ENCODE results near the gene PRKD2. TPM values are rescaled to one million over a fixed set of nuclear protein-coding genes. Genes with fewer than 3 reads are reported as not detected.

The PRKD2 gene
- total RNA-seq, 1 experiment from 2014 or later = 100 TPM

DNA sequence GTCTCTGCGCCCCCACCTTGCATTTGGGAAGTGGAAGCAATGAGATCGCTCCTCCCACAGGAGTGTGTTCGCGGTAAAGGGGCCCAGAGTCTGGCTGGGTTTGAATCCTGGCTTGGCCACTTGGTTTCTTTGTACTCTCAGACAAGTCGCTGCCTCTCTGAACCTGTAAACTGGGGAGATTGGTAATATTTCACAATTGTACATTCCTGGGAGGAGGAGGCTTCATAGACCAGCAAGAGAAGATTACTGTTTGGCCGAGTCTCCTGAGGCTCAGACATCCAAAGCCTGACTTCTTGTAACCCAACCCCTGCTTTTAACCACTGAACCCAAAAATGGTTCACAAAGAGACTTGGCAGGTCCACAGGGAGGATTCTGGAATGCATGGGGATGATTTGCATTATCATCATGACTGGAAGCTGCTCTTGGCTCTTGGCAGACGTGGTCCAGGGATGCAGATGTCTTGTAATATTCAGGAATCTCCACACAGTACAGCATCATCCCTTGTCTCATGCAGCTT, 43.0 kb upstream of the PRKD2 start:
- H3K27me3 Mint-ChIP-seq (ENCODE audit: low read depth) = no peaks in the 10 kb centered on the region; the same call in 1 of the 2 replicates
- H3K9me3 Mint-ChIP-seq = no peaks in the 10 kb centered on the region
- ChIA-PET POLR2A (no interaction called here), CTCF (interaction anchor here (4.4 kb wide), 1 partner anchor 80 kb away, joined by 33 read pairs; no protein-coding TSS in a partner anchor)
- ATAC-seq (peak; percentile 23), DNase-seq (ENCODE audit: low spot score) (no peak)
- H3K4me1 Mint-ChIP-seq = peaks cover 9% of the 10 kb centered on the region
- TF ChIP-seq, protein P1, sequence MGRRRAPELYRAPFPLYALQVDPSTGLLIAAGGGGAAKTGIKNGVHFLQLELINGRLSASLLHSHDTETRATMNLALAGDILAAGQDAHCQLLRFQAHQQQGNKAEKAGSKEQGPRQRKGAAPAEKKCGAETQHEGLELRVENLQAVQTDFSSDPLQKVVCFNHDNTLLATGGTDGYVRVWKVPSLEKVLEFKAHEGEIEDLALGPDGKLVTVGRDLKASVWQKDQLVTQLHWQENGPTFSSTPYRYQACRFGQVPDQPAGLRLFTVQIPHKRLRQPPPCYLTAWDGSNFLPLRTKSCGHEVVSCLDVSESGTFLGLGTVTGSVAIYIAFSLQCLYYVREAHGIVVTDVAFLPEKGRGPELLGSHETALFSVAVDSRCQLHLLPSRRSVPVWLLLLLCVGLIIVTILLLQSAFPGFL (CRISPR knock-in tag; IDR thresholded peaks at IDR 0.05; ENCODE audit: borderline replicate concordance) = no peak
- no peak for TF ChIP-seq PRRX2 (CRISPR knock-in tag; IDR thresholded peaks at IDR 0.05)
- TF ChIP-seq RORB (CRISPR knock-in tag; IDR thresholded peaks at IDR 0.05) = no peak
- TF ChIP-seq, protein P2, sequence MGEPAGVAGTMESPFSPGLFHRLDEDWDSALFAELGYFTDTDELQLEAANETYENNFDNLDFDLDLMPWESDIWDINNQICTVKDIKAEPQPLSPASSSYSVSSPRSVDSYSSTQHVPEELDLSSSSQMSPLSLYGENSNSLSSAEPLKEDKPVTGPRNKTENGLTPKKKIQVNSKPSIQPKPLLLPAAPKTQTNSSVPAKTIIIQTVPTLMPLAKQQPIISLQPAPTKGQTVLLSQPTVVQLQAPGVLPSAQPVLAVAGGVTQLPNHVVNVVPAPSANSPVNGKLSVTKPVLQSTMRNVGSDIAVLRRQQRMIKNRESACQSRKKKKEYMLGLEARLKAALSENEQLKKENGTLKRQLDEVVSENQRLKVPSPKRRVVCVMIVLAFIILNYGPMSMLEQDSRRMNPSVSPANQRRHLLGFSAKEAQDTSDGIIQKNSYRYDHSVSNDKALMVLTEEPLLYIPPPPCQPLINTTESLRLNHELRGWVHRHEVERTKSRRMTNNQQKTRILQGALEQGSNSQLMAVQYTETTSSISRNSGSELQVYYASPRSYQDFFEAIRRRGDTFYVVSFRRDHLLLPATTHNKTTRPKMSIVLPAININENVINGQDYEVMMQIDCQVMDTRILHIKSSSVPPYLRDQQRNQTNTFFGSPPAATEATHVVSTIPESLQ (CRISPR knock-in tag; IDR thresholded peaks at IDR 0.05) = no peak
- TF ChIP-seq KAT7 (CRISPR knock-in tag; IDR thresholded peaks at IDR 0.05; ENCODE audit: borderline replicate concordance) = no peak
- TF ChIP-seq, protein P3, sequence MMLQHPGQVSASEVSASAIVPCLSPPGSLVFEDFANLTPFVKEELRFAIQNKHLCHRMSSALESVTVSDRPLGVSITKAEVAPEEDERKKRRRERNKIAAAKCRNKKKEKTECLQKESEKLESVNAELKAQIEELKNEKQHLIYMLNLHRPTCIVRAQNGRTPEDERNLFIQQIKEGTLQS (CRISPR knock-in tag; conservative IDR thresholded peaks at IDR 0.05) = no peak
- TF ChIP-seq CREB1 (CRISPR knock-in tag; IDR thresholded peaks at IDR 0.05) = no peak
- TF ChIP-seq, protein P4, sequence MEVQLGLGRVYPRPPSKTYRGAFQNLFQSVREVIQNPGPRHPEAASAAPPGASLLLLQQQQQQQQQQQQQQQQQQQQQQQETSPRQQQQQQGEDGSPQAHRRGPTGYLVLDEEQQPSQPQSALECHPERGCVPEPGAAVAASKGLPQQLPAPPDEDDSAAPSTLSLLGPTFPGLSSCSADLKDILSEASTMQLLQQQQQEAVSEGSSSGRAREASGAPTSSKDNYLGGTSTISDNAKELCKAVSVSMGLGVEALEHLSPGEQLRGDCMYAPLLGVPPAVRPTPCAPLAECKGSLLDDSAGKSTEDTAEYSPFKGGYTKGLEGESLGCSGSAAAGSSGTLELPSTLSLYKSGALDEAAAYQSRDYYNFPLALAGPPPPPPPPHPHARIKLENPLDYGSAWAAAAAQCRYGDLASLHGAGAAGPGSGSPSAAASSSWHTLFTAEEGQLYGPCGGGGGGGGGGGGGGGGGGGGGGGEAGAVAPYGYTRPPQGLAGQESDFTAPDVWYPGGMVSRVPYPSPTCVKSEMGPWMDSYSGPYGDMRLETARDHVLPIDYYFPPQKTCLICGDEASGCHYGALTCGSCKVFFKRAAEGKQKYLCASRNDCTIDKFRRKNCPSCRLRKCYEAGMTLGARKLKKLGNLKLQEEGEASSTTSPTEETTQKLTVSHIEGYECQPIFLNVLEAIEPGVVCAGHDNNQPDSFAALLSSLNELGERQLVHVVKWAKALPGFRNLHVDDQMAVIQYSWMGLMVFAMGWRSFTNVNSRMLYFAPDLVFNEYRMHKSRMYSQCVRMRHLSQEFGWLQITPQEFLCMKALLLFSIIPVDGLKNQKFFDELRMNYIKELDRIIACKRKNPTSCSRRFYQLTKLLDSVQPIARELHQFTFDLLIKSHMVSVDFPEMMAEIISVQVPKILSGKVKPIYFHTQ (CRISPR knock-in tag; IDR thresholded peaks at IDR 0.05) = no peak
- TF ChIP-seq, protein P5, sequence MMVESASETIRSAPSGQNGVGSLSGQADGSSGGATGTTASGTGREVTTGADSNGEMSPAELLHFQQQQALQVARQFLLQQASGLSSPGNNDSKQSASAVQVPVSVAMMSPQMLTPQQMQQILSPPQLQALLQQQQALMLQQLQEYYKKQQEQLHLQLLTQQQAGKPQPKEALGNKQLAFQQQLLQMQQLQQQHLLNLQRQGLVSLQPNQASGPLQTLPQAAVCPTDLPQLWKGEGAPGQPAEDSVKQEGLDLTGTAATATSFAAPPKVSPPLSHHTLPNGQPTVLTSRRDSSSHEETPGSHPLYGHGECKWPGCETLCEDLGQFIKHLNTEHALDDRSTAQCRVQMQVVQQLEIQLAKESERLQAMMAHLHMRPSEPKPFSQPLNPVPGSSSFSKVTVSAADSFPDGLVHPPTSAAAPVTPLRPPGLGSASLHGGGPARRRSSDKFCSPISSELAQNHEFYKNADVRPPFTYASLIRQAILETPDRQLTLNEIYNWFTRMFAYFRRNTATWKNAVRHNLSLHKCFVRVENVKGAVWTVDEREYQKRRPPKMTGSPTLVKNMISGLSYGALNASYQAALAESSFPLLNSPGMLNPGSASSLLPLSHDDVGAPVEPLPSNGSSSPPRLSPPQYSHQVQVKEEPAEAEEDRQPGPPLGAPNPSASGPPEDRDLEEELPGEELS (CRISPR knock-in tag; IDR thresholded peaks at IDR 0.05) = no peak
- TF ChIP-seq, protein P6, sequence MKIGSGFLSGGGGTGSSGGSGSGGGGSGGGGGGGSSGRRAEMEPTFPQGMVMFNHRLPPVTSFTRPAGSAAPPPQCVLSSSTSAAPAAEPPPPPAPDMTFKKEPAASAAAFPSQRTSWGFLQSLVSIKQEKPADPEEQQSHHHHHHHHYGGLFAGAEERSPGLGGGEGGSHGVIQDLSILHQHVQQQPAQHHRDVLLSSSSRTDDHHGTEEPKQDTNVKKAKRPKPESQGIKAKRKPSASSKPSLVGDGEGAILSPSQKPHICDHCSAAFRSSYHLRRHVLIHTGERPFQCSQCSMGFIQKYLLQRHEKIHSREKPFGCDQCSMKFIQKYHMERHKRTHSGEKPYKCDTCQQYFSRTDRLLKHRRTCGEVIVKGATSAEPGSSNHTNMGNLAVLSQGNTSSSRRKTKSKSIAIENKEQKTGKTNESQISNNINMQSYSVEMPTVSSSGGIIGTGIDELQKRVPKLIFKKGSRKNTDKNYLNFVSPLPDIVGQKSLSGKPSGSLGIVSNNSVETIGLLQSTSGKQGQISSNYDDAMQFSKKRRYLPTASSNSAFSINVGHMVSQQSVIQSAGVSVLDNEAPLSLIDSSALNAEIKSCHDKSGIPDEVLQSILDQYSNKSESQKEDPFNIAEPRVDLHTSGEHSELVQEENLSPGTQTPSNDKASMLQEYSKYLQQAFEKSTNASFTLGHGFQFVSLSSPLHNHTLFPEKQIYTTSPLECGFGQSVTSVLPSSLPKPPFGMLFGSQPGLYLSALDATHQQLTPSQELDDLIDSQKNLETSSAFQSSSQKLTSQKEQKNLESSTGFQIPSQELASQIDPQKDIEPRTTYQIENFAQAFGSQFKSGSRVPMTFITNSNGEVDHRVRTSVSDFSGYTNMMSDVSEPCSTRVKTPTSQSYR (CRISPR knock-in tag; IDR thresholded peaks at IDR 0.05) = no peak
- TF ChIP-seq ZNF232 (CRISPR knock-in tag; IDR thresholded peaks at IDR 0.05) = no peak
- no peak for TF ChIP-seq RELA (CRISPR knock-in tag; IDR thresholded peaks at IDR 0.05; ENCODE audit: borderline replicate concordance)
- TF ChIP-seq ZNF671 (CRISPR knock-in tag; IDR thresholded peaks at IDR 0.05) = no peak
- no peak for TF ChIP-seq GRHL2 (CRISPR knock-in tag; IDR thresholded peaks at IDR 0.05; ENCODE audit: insufficient replicate concordance, severe bottlenecking)
- TF ChIP-seq NR2C2 (CRISPR knock-in tag; IDR thresholded peaks at IDR 0.05) = no peak
- H3K27ac Mint-ChIP-seq = peak overlapping the region; percentile 39; the same call in 1 of the 2 replicates
- no peak overlapping the region for H3K4me3 Mint-ChIP-seq
- 0 out of 2 replicates have a peak, but pooled peaks cover 2% of the 10 kb centered on the region for H3K36me3 Mint-ChIP-seq
